Mesenchymal stem cell (in vitro differentiated cells and primary cell): ENCODE measurements around the gene COX18.

Experiments used
- DNase-seq: peaks from one replicate; pipeline ENCODE4 v3.0.0-alpha.2; 2013
- H2AFZ ChIP-seq: one replicate; pipeline ENCODE4 v1.6.1; 2013; ENCODE audit warnings: low read depth, mild to moderate bottlenecking, control low read depth, inconsistent platforms, low read length, moderate library complexity
- H2AK5ac ChIP-seq: 2 replicates; pipeline ENCODE4 v1.6.1; 2013; ENCODE audit warnings: low read length, moderate library complexity, mild to moderate bottlenecking, inconsistent platforms; ENCODE audit not compliant: severe bottlenecking
- H2BK120ac ChIP-seq: one replicate; pipeline ENCODE4 v1.6.1; 2013; ENCODE audit warnings: low read depth, mild to moderate bottlenecking, inconsistent platforms, low read length, moderate library complexity
- H2BK12ac ChIP-seq, 2 experiments: one replicate each; pipeline ENCODE4 v1.6.1; 2013; ENCODE audit warnings: inconsistent platforms in 2 of 2, low read length in 2 of 2, mild to moderate bottlenecking in 2 of 2, moderate library complexity in 2 of 2, control low read depth in 1 of 2
- H2BK15ac ChIP-seq: one replicate; pipeline ENCODE4 v1.6.1; 2013; ENCODE audit warnings: mild to moderate bottlenecking, low read depth, inconsistent platforms; ENCODE audit not compliant: poor library complexity, severe bottlenecking
- H2BK5ac ChIP-seq: 2 replicates; pipeline ENCODE4 v1.6.1; 2013; ENCODE audit warnings: low read depth, mild to moderate bottlenecking, low read length, control low read depth, inconsistent platforms; ENCODE audit not compliant: poor library complexity, severe bottlenecking
- H3K14ac ChIP-seq, 2 experiments: one replicate each; pipeline ENCODE4 v1.6.1; 2013; ENCODE audit warnings: inconsistent platforms in 2 of 2, low read length in 2 of 2, control low read depth in 1 of 2, mild to moderate bottlenecking in 1 of 2, moderate library complexity in 1 of 2
- H3K18ac ChIP-seq, 2 experiments: one replicate each; pipeline ENCODE4 v1.6.1; 2013; ENCODE audit warnings: inconsistent platforms in 2 of 2, low read length in 2 of 2, control low read depth in 1 of 2, low read depth in 1 of 2, mild to moderate bottlenecking in 1 of 2
- H3K23ac ChIP-seq, 2 experiments: one replicate each; pipeline ENCODE4 v1.6.1; 2013; ENCODE audit warnings: inconsistent platforms in 2 of 2, low read length in 2 of 2, mild to moderate bottlenecking in 2 of 2, moderate library complexity in 2 of 2, control low read depth in 1 of 2
- H3K27ac ChIP-seq: 2 replicates; pipeline ENCODE4 v1.5.1; 2013; ENCODE audit warnings: mild to moderate bottlenecking, moderate library complexity, low read length, control low read depth, inconsistent platforms; ENCODE audit not compliant: poor library complexity, severe bottlenecking
- H3K27me3 ChIP-seq, 2 experiments: 2 replicates each; pipeline versions ENCODE4 v1.6.1 to v1.7.0; 2013; ENCODE audit warnings: low read length in 2 of 2, mild to moderate bottlenecking in 2 of 2, moderate library complexity in 2 of 2, control low read depth in 1 of 2, inconsistent platforms in 1 of 2; ENCODE audit not compliant: control insufficient read depth in 1 of 2, insufficient read depth in 1 of 2
- H3K36me3 ChIP-seq, 2 experiments: 2 replicates each; pipeline versions ENCODE4 v1.6.1 to v1.7.0; 2013; ENCODE audit warnings: low read length in 2 of 2, control low read depth in 1 of 2, inconsistent platforms in 1 of 2, low read depth in 1 of 2, mild to moderate bottlenecking in 1 of 2; ENCODE audit not compliant: insufficient read depth in 2 of 2, control insufficient read depth in 1 of 2
- H3K4ac ChIP-seq, 2 experiments: one replicate each; pipeline ENCODE4 v1.6.1; 2013; ENCODE audit warnings: inconsistent platforms in 2 of 2, low read length in 2 of 2, mild to moderate bottlenecking in 2 of 2, moderate library complexity in 2 of 2, control low read depth in 1 of 2, low read depth in 1 of 2
- H3K4me1 ChIP-seq: 2 replicates; pipeline ENCODE4 v1.6.1; 2013; ENCODE audit warnings: low read depth, low read length, control low read depth; ENCODE audit not compliant: control insufficient read depth, insufficient read depth
- H3K4me2 ChIP-seq: 2 replicates; pipeline ENCODE4 v1.6.1; 2013; ENCODE audit warnings: low read length, mild to moderate bottlenecking, inconsistent platforms; ENCODE audit not compliant: poor library complexity, severe bottlenecking
- H3K4me3 ChIP-seq, 2 experiments: 2 replicates each; pipeline versions ENCODE4 v1.5.1 to v1.7.0; 2013; ENCODE audit warnings: low read length in 2 of 2, mild to moderate bottlenecking in 2 of 2, control low read depth in 1 of 2, low read depth in 1 of 2; ENCODE audit not compliant: insufficient read depth in 1 of 2
- H3K79me1 ChIP-seq: replicated peaks from 2 replicates; pipeline ENCODE4 v1.6.1; 2013; ENCODE audit warnings: mild to moderate bottlenecking, control low read depth, low read length, inconsistent platforms; ENCODE audit not compliant: poor library complexity, severe bottlenecking
- H3K9ac ChIP-seq: 2 replicates; pipeline ENCODE4 v1.7.0; 2013; ENCODE audit warnings: mild to moderate bottlenecking, low read length, moderate library complexity
- H3K9me3 ChIP-seq: 2 replicates; pipeline ENCODE4 v1.7.0; 2013; ENCODE audit warnings: mild to moderate bottlenecking, low read length; ENCODE audit not compliant: control insufficient read depth
- H4K8ac ChIP-seq: one replicate; pipeline ENCODE4 v1.6.1; 2013; ENCODE audit warnings: inconsistent platforms, mild to moderate bottlenecking, low read length, moderate library complexity
- H4K91ac ChIP-seq: one replicate; pipeline ENCODE4 v1.6.1; 2013; ENCODE audit warnings: mild to moderate bottlenecking, low read length, inconsistent platforms
- WGBS: methylation state at CpG from one replicate; pipeline ENCODE4 v1.1.7; 2013; ENCODE audit warnings: mixed read lengths; 5-methylcytosine and 5-hydroxymethylcytosine counted together

The COX18 gene

DNA sequence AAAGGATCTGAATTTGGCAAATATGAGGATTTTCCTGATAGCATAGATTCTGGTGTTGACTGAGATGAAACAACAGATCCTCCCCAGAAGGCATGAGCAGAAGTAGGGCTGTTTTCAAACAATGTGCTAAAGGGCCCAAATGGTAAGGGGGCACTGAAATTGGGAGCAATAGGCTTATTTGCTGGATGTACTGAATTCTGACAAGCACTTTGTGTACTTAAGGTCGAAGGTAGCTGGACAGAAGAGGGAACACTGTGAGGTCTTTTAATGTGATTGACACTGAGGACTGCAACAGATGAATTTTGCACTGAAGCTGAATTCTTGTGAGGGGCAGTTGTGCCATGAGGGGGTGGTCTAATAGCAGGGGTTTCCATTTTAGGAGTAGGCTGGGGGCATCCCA is 21.2 kb upstream of the COX18 start:
- WGBS: 96% methylated on average over 1 of the region's 1 CpG
- no peak overlapping the region for H3K14ac ChIP-seq
- DNase-seq: no peak
- no peak overlapping the region for H3K27ac ChIP-seq
- H2BK120ac ChIP-seq: no peak overlapping the region
- no peak overlapping the region for H2BK5ac ChIP-seq
- no peak overlapping the region for H4K8ac ChIP-seq
- H3K79me1 ChIP-seq: peaks cover 16% of the 10 kb centered on the region
- no peak overlapping the region for H3K23ac ChIP-seq
- H3K4me3 ChIP-seq: no peak overlapping the region
- H2AFZ ChIP-seq: no peak overlapping the region
- no peak overlapping the region for H3K9ac ChIP-seq
- no peak overlapping the region for H2BK15ac ChIP-seq
- peaks cover 22 to 76% of the 10 kb centered on the region in 2 experiments for H3K36me3 ChIP-seq
- H2AK5ac ChIP-seq: no peak overlapping the region
- H3K27me3 ChIP-seq: no peaks in the 10 kb centered on the region
- H4K91ac ChIP-seq: no peak overlapping the region
- H3K4ac ChIP-seq: no peak overlapping the region
- H3K18ac ChIP-seq: no peak overlapping the region
- no peaks in the 10 kb centered on the region for H3K4me1 ChIP-seq
- no peak overlapping the region for H2BK12ac ChIP-seq
- H3K4me2 ChIP-seq: no peak overlapping the region
- no peaks in the 10 kb centered on the region for H3K9me3 ChIP-seq

DNA sequence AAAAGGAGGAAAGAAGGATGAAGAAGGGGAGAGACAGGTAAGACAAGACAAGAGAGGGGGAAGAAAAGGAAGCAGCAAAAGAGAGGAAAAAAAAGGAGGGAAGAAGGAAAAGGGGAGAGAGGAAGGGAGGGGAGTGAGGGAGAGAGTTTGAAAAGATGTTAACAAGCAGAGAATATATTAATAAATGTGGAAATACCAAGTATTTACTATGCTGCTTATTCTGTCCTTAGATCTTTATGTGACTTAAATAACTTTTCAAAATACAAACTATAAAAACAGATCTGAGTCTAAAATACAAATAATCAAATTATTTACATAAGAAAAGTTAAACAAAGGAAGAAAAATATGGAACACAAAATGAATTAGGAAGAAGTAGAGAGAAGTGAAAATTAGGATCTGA is 18.4 kb upstream of the COX18 start:
- H3K4me3 ChIP-seq: no peak overlapping the region
- H3K4ac ChIP-seq: no peak overlapping the region
- H3K27me3 ChIP-seq: no peaks in the 10 kb centered on the region
- H3K27ac ChIP-seq: no peak overlapping the region
- H3K18ac ChIP-seq: no peak overlapping the region
- no peak overlapping the region for H3K9ac ChIP-seq
- no peak overlapping the region for H2BK120ac ChIP-seq
- no peak overlapping the region for H2AFZ ChIP-seq
- H2AK5ac ChIP-seq: no peak overlapping the region
- no peaks in the 10 kb centered on the region for H3K9me3 ChIP-seq
- no peaks in the 10 kb centered on the region for H3K4me1 ChIP-seq
- no peak overlapping the region for H2BK5ac ChIP-seq
- no peak overlapping the region for H3K4me2 ChIP-seq
- no peak overlapping the region for H3K14ac ChIP-seq
- H4K8ac ChIP-seq: no peak overlapping the region
- DNase-seq: no peak
- peaks cover 19 to 77% of the 10 kb centered on the region in 2 experiments for H3K36me3 ChIP-seq
- no peak overlapping the region for H2BK12ac ChIP-seq
- H3K79me1 ChIP-seq: peaks cover 23% of the 10 kb centered on the region
- H3K23ac ChIP-seq: no peak overlapping the region
- H2BK15ac ChIP-seq: no peak overlapping the region
- H4K91ac ChIP-seq: no peak overlapping the region

DNA sequence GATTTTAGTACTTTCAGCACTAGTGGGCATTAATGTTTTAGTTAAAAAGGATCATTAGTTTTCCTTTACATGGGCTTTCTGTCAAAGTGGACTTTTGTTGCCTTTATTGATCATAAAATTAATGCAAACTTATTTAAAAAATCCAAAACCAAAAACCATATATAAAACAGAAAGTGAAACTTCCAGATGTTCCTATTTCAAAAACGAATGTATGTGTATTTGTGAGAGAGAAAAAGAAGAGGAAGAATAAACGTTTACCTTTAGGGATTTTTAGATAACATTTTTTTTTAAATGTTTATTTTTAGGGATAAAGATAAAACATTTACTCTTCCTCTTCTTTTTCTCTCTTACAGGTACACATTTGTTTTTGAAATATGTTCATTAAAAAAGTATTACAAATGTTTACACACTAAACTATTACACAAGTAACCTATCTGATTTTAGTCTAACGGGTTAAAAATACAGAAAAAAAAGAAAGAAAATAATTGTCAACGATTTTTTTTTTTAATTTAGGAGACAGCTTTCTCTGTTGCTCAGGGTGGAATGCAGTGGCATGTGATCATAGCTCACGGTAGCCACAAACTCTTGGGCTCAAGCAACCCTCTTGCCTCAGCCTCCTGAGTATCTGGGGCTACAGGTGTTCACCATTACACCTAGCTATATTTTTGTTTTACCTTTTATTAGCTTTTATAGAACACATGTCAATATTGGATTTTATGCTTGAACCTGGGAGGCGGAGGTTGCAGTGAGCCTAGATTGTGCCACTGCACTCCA is 16.8 kb upstream of the COX18 start:
- 83% methylated on average over 2 of the region's 6 CpGs for WGBS
- H3K4me3 ChIP-seq: no peak overlapping the region
- no peaks in the 10 kb centered on the region for H3K4me1 ChIP-seq
- H3K4me2 ChIP-seq: no peak overlapping the region
- peak; percentile 20 for DNase-seq
- no peak overlapping the region for H2BK12ac ChIP-seq
- H2AK5ac ChIP-seq: no peak overlapping the region
- no peaks in the 10 kb centered on the region for H3K9me3 ChIP-seq
- no peak overlapping the region for H3K14ac ChIP-seq
- H3K27me3 ChIP-seq: no peaks in the 10 kb centered on the region
- H3K4ac ChIP-seq: no peak overlapping the region
- no peak overlapping the region for H2BK5ac ChIP-seq
- H3K9ac ChIP-seq: peak overlapping the region; percentile 61
- no peak overlapping the region for H3K23ac ChIP-seq
- H3K18ac ChIP-seq: no peak overlapping the region
- no peak overlapping the region for H2BK120ac ChIP-seq
- H2AFZ ChIP-seq: no peak overlapping the region
- H3K79me1 ChIP-seq: peaks cover 22% of the 10 kb centered on the region
- no peak overlapping the region for H4K8ac ChIP-seq
- H3K36me3 ChIP-seq: peaks cover 15 to 75% of the 10 kb centered on the region in 2 experiments
- H4K91ac ChIP-seq: no peak overlapping the region
- H3K27ac ChIP-seq: no peak overlapping the region
- no peak overlapping the region for H2BK15ac ChIP-seq

DNA sequence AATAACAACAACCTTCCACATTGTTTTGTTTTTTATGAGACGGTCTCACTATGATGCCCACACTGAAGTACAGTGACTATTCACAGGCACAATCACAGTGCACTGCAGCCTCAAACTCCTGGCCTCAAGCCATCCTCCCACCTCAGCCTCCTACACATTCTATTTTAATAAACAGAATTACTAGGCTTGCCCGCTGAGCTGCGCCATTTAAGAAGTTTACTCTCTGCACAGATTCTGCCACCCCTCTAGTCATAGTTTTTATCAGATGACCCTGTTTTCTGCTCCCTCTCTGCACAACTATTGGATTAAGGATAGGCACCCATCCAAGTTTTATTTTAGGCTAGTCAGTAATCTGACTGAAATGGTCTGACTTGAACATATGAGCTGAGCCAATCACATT is 11.3 kb upstream of the COX18 start:
- DNase-seq: no peak
- Histone ChIP-seq H2AK5ac (no peak overlapping the region), H3K27me3 (no peaks in the 10 kb centered on the region), H2BK5ac (no peak overlapping the region), H2BK15ac (no peak overlapping the region), H3K4me2 (no peak overlapping the region), H3K36me3 (peaks cover 20 to 83% of the 10 kb centered on the region in 2 experiments), H4K91ac (no peak overlapping the region), H2BK120ac (no peak overlapping the region), H3K4me3 (no peak overlapping the region), H4K8ac (peak overlapping the region; percentile 28), H3K27ac (no peak overlapping the region), H3K4ac (no peak overlapping the region), H3K9ac (peak overlapping the region; percentile 7), H3K4me1 (no peaks in the 10 kb centered on the region), H2AFZ (no peak overlapping the region), H3K9me3 (no peaks in the 10 kb centered on the region), H3K14ac (no peak overlapping the region), H3K18ac (no peak overlapping the region), H3K79me1 (peaks cover 19% of the 10 kb centered on the region), H3K23ac (no peak overlapping the region), H2BK12ac (no peak overlapping the region)
- 92% methylated on average over 3 of the region's 3 CpGs for WGBS
